ENCODE measurements around the gene ZNF777.
A peak's percentile ranks its signal among the peaks of the same experiment; 100 is the strongest.

- TF ChIP-seq RAD21 (IDR thresholded peaks at IDR 0.05; ENCODE audit: low read depth) (no peak), YY1 (IDR thresholded peaks at IDR 0.05; ENCODE audit: low read depth) (no peak), TCF12 (IDR thresholded peaks at IDR 0.05; ENCODE audit: low read depth) (no peak), CEBPB (IDR thresholded peaks at IDR 0.05) (no peak), MAX (IDR thresholded peaks at IDR 0.05) (no peak), EP300 (IDR thresholded peaks at IDR 0.05; ENCODE audit: borderline replicate concordance) (no peak), USF1 (IDR thresholded peaks at IDR 0.05) (no peak), TAF1 (IDR thresholded peaks at IDR 0.05; ENCODE audit: low read depth) (no peak), FOXM1 (IDR thresholded peaks at IDR 0.05; ENCODE audit: borderline replicate concordance, low read depth) (no peak), TEAD4 (IDR thresholded peaks at IDR 0.05) (no peak), EGR1 (IDR thresholded peaks at IDR 0.05) (no peak), CREB1 (IDR thresholded peaks at IDR 0.05; ENCODE audit: low read depth) (no peak), NFIC (IDR thresholded peaks at IDR 0.05) (0 out of 2 replicates have a peak, but pooled peaks have one; percentile 16)
- TF ChIP-seq, protein P1, sequence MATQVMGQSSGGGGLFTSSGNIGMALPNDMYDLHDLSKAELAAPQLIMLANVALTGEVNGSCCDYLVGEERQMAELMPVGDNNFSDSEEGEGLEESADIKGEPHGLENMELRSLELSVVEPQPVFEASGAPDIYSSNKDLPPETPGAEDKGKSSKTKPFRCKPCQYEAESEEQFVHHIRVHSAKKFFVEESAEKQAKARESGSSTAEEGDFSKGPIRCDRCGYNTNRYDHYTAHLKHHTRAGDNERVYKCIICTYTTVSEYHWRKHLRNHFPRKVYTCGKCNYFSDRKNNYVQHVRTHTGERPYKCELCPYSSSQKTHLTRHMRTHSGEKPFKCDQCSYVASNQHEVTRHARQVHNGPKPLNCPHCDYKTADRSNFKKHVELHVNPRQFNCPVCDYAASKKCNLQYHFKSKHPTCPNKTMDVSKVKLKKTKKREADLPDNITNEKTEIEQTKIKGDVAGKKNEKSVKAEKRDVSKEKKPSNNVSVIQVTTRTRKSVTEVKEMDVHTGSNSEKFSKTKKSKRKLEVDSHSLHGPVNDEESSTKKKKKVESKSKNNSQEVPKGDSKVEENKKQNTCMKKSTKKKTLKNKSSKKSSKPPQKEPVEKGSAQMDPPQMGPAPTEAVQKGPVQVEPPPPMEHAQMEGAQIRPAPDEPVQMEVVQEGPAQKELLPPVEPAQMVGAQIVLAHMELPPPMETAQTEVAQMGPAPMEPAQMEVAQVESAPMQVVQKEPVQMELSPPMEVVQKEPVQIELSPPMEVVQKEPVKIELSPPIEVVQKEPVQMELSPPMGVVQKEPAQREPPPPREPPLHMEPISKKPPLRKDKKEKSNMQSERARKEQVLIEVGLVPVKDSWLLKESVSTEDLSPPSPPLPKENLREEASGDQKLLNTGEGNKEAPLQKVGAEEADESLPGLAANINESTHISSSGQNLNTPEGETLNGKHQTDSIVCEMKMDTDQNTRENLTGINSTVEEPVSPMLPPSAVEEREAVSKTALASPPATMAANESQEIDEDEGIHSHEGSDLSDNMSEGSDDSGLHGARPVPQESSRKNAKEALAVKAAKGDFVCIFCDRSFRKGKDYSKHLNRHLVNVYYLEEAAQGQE (IDR thresholded peaks at IDR 0.05; ENCODE audit: low read depth) = no peak
These were observed 13.7 kb upstream of the ZNF777 start for GRCh38 chr7:149474309-149475120.
